HG03442 (cell line): ENCODE data around the gene SIK2.

Experiments
- ATAC-seq: cut with Tn5 transposase; IDR thresholded peaks from one replicate; pipeline ENCODE4 v1.9.1; 2021; ENCODE audit warnings: mild to moderate bottlenecking, moderate library complexity; ENCODE audit not compliant: unreplicated experiment

SIK2 gene

GRCh38 chr11:111601979-111602864, at the start of gene SIK2:
SIK2 (plus strand) TSS chr11:111602449; CDS start chr11:111602564, 115 bp downstream.
- peak; percentile 82 for ATAC-seq

- ATAC-seq = no peak
Observed at GRCh38 chr11:111554532-111554931, 47.7 kb upstream of the SIK2 start.

DNA sequence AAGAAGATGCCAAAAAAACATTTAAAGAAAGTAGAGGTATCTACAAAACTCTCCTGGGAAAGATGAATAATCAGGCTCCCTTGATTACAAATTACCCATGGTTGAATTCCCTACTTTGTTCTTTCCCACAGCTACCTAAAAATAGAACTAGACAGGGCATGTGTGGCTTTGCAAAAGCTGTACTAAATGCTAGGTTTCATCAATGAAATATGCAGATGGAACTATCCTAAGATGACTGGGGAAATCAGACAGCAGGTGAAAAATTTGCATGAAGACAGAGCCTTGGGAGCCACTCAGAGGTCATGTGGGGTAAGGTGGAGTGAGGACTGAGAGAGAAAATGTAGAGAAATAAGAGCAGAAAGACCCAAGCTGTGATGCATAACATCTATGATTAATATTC, 47.0 kb upstream of the SIK2 start:
- ATAC-seq = no peak

- no peak for ATAC-seq
Observed at GRCh38 chr11:111557425-111558111, 44.7 kb upstream of the SIK2 start.

- no peak for ATAC-seq
Observed at GRCh38 chr11:111559800-111560464, 42.3 kb upstream of the SIK2 start.

DNA sequence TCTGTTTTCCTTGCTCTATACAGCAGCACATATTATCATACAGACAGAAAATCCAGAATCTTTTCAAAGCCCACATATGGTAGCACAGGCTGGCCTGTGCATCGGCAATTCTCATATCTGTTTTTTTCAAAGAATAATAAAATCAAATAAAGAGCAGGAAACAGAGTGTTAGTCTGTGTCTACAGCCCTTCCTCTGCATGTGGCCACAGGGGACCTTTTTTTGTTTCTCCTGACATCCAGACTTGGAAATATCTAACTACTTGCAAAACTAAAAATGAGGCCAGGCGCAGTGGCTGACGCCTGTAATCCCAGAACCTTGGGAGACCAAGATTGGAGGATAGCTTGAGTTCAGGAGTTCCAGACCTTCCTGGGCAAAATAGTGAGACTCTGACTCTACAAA, 41.4 kb upstream of the SIK2 start:
- ATAC-seq = no peak

GRCh38 chr11:111561306-111561705, 40.9 kb upstream of the SIK2 start:
- no peak for ATAC-seq

- ATAC-seq = no peak
Observed at GRCh38 chr11:111561791-111562325, 40.4 kb upstream of the SIK2 start.

GRCh38 chr11:111562692-111563389, 39.4 kb upstream of the SIK2 start:
- no peak for ATAC-seq

GRCh38 chr11:111565114-111565720, 37.0 kb upstream of the SIK2 start:
- no peak for ATAC-seq

GRCh38 chr11:111566324-111566723, 35.9 kb upstream of the SIK2 start:
- ATAC-seq = no peak

DNA sequence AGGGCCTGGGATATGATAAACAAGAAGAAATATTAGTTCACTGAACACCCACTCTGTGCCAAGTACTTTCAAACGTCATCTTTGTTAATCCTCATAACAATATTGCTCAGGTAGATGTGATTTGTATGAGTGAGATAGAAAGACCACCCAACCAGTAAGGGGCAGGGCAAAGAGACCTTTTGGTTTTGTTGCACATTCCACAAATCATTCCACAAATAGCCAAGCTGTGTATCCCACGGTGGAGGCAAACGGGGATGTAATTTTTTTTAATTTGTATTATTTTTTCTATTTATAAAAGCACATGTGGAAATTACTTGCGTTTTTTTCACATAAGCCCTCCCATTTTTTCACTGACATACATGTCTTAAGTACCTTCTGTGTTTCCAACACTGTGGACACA, 32.8 kb upstream of the SIK2 start:
- no peak for ATAC-seq

- ATAC-seq = no peak
Observed at GRCh38 chr11:111570796-111571195, 31.5 kb upstream of the SIK2 start.

- no peak for ATAC-seq
Observed at GRCh38 chr11:111571829-111572501, 30.3 kb upstream of the SIK2 start.

DNA sequence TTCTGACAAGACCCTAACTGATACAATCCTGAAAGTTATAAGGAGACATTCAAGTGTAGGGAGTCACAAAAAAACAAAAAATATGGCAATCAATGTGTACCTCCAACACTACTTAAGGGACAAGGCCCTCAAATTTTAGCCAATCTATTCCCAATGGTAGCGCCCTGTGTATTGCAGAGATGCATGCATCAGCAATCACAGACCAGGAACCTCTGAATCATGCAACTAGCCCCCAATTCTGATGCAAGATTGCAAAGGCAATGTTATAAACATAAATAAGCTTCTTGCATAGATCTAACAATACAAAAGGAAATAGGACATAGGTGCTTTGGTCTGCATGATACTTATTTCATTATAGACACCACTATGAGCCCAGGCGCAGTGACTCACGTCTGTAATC, 29.7 kb upstream of the SIK2 start:
- ATAC-seq = no peak

DNA sequence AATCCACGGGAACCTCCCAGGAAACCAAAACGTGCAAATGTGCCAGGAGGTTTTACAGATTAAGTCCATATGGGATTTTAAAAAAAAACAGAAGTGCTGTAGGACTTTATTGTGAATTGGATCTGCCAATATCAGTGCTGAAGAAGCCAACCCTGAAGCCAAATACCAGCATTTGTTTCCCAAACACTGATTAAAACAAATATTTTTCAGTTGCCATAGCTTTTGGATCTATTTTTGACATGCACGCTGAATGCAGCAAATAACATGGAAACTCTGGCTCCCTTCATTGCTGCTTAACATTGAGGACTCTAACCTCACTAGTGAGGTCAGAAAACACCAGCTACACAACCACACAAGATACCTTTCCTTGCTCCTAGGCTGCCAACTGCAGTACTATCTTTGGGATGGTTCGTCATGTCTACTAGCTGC, 28.4 kb upstream of the SIK2 start:
- ATAC-seq = no peak

DNA sequence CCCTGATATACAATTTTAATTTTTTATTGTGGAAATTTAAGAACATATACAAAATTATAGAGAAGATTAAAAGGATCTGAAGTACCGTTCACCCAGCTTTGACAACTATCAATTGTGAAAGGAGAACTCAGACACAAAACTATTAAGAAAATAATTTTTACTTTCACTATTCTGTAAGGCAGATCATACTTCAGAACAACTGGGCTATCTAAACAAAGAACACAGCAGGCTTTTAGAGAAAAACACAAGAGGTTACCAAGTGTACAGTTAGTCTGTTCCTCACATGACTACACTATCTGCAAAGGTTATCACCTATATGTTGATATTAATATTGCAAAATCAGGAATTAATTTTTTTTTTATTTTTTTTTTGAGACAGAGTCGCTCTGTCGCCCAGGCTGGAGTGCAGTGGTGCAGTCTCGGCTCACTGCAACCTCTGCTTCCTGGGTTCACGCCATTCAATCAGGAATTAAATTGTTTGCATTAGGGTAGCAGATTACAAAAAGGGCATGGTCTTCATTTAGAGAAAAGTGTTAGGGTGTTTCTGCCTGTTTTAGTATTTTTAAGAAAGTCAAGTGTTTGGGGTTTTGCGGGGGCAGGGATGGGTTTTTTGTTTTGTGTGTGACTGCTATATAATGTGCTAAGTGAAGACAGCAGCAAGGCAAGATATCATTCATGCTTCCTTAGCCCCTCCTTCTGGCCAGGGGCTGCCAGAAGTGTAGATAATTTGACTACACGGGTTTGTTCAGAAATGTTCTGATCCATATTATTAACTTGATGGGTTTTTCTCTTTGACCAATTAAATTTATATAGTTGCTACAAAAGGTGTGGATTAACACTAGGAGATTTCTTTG, 27.6 kb upstream of the SIK2 start:
- ATAC-seq = no peak

GRCh38 chr11:111575740-111576139, 26.5 kb upstream of the SIK2 start:
- no peak for ATAC-seq

DNA sequence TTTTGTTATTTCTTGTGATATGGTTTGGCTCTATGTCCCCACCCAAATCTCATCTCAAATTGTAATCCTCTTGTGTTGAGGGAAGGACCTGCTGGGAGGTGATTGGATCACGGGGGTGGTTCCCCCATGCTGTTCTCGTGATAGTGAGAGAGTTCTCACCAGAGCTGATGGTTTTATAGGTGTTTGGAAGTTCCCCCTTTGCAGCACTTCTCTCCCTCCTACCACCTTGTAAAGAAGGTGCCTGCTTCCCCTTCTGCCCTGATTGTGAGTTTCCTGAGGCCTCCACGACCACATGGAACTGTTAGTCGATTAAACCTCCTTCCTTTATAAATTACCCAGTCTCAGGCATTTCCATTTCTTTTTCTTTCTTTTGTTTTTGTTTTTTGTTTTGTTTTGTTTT, 24.4 kb upstream of the SIK2 start:
- ATAC-seq = no peak
